Activated T-helper 17 cell treated with anti-CD3 and anti-CD28 coated beads, Interleukin-2, amount 50 U/mL, for 72 hours (primary cell): ENCODE data around the gene SYPL2. TPM values are rescaled to one million over a fixed set of nuclear protein-coding genes. Genes with fewer than 3 reads are reported as not detected.

Experiments used
- ATAC-seq: fragments of 150-1000 bp; cut with Tn5 transposase; replicated peaks from 2 replicates; pipeline ENCODE4 v1.10.0; 2021; ENCODE audit warnings: mild to moderate bottlenecking, moderate library complexity
- H3K27ac Mint-ChIP-seq: one replicate; pipeline ENCODE4 v1.8.0; 2022; ENCODE audit warnings: mixed read lengths
- H3K27me3 Mint-ChIP-seq: one replicate; pipeline ENCODE4 v1.8.0; 2022; ENCODE audit warnings: mixed read lengths
- H3K36me3 Mint-ChIP-seq: one replicate; pipeline ENCODE4 v1.8.0; 2022; ENCODE audit warnings: low read depth, mild to moderate bottlenecking, mixed read lengths
- H3K4me1 Mint-ChIP-seq: one replicate; pipeline ENCODE4 v1.8.0; 2022; ENCODE audit warnings: mixed read lengths
- H3K4me3 Mint-ChIP-seq: one replicate; pipeline ENCODE4 v1.8.0; 2022; ENCODE audit warnings: mild to moderate bottlenecking, mixed read lengths
- H3K9me3 Mint-ChIP-seq: one replicate; pipeline ENCODE4 v1.8.0; 2022; ENCODE audit warnings: mixed read lengths
- total RNA-seq, 2 donors: library from RNA; stranded (reverse); gene quantifications; one replicate each; pipeline ENCODE4 v1.2.3, GENCODE V29; 2022

SYPL2 gene
- total RNA-seq, 2 donors from 2014 or later = not detected

DNA sequence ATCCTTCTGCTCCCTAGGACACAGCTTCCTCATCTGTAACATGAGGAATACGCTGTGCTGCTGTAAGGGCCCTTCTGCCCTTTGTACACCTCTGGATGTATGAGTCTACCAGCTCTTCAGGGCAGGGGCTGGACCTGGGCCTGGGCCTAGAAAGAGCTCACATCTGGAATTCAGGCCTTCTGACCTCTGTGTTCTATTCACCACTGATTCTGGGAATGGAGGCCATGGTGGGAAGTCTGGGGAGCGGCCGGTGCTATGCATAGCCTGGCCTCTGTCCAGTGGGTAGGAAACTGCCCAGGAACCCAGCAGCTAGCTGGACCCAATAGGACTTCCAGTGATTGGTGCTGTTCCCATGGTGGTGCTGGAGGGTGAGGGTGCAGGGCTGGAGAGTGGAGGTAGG is 62.4 kb downstream of the SYPL2 start:
- ATAC-seq = no peak
- Mint-ChIP-seq H3K4me3 (no peak overlapping the region), H3K4me1 (peaks cover 11% of the 10 kb centered on the region), H3K27ac (no peak overlapping the region), H3K36me3 (no peaks in the 10 kb centered on the region), H3K9me3 (no peaks in the 10 kb centered on the region), H3K27me3 (no peaks in the 10 kb centered on the region)

DNA sequence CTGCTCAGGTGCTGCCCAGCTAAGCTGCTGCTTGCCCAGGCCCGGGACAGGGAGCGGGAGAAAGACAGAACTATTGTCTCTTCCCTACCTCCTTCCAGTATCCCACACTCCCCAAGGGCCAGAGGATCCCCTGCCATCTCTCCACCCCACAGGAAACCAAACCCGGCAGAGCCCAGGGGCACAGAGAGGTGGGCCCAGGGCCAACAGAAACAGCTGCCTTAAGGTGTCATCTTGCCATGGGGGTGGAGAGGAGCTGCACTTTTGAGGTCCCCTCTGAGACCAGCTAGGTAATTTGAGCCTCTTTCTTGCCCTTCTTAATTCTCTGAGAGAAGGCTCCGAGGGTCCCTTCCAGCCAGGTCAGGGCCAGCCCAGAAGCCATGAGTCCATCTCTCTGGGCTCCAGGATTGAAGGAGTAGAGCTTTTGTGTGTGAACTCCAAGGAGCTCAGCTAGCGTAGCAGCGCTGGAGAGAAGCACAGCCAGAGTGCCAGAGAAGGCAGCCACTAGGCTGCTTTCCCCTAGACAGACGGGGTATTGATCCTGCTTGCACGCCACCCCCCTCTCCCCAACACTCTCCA is 63.6 kb downstream of the SYPL2 start:
- Mint-ChIP-seq H3K27ac (no peak overlapping the region), H3K9me3 (no peaks in the 10 kb centered on the region), H3K27me3 (no peaks in the 10 kb centered on the region), H3K36me3 (no peaks in the 10 kb centered on the region), H3K4me3 (no peak overlapping the region), H3K4me1 (peaks cover 11% of the 10 kb centered on the region)
- no peak for ATAC-seq

DNA sequence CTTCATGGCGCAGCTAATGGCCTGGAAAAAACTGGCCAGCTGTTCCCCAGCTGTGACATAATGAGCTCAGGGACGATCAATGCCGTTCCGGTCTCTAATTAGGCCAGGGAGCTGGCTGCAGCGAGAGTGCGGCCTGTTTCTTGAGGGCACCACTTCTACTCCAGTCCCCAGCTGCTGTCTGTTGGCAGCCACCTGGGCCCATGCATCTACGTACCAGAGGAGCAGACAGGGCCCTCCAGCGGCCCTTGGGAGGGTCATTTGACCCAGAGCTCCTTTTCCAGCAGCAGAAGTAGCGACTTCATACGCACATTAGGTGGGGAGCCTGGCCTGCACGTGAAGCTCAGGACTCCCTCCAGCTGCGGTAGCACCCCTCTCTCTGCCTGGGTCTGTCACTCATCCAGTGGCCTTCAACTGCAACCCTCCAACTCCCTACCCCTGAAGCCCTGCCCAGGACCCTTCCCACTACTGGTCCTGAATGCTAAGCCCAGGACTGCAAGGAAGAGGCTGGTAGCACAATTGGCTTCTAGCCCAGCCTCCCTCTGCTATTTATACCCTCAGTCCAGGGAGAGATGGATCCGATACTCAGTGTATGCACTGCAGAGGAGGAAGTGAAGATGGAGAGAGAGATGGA is 64.2 kb downstream of the SYPL2 start:
- no peaks in the 10 kb centered on the region for H3K27me3 Mint-ChIP-seq
- H3K4me3 Mint-ChIP-seq = peak overlapping the region; percentile 79
- no peak for ATAC-seq
- no peaks in the 10 kb centered on the region for H3K36me3 Mint-ChIP-seq
- peaks cover 11% of the 10 kb centered on the region for H3K4me1 Mint-ChIP-seq
- H3K9me3 Mint-ChIP-seq = no peaks in the 10 kb centered on the region
- H3K27ac Mint-ChIP-seq = peak overlapping the region; percentile 83

DNA sequence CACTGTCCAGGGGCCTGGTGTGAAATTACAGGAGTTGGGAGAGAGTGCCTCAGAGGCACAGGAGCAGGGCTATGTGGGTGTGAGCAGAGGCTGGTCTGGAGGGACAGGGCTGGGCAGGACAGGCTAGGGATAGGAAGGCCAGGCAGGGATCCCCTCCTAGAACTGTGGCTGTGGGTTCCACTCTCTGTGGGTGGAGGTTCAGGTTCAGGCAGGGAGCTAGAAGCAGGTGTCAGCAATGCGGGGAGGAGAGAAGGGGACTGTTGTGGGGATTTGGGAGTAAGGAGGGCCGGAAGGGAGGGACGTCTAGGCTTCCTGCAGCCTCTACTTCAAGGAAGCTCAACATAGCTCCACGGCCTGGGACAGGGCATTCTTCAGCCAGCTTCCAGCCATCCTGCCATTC is 65.0 kb downstream of the SYPL2 start:
- Mint-ChIP-seq H3K4me3 (peak overlapping the region; percentile 79), H3K36me3 (no peaks in the 10 kb centered on the region)

More for the DNA sequence above, 65.0 kb downstream of the SYPL2 start:
- Mint-ChIP-seq H3K9me3 (no peaks in the 10 kb centered on the region), H3K4me1 (peaks cover 11% of the 10 kb centered on the region), H3K27me3 (no peaks in the 10 kb centered on the region), H3K27ac (peak overlapping the region; percentile 83)
- no peak for ATAC-seq

Other genes with a start within 250 kb of the SYPL2 start
- 1 to 10 TPM in 1 of 2 donors, under 1 TPM in 1; 0.77 to 1.3 TPM for gene CELSR2, start 217.0 kb upstream of the SYPL2 start, total RNA-seq
- 10 to 100 TPM; 17.5 to 20.3 TPM for gene PSRC1, start 183.4 kb upstream of the SYPL2 start, total RNA-seq
- not detected for gene MYBPHL, start 159.5 kb upstream of the SYPL2 start, total RNA-seq
- gene SORT1, start 68.6 kb upstream of the SYPL2 start, total RNA-seq = under 1 TPM; 0.66 to 0.78 TPM
- 100 to 1,000 TPM; 106 to 198 TPM for gene PSMA5, start 40.1 kb upstream of the SYPL2 start, total RNA-seq
- 10 to 100 TPM; 14.5 to 15.3 TPM for gene ATXN7L2, start 17.4 kb downstream of the SYPL2 start, total RNA-seq
- gene CYB561D1, start 27.5 kb downstream of the SYPL2 start, total RNA-seq = 10 to 100 TPM in 1 of 2 donors, 1 to 10 TPM in 1; 7.6 to 19.2 TPM
- gene AMIGO1, start 43.2 kb downstream of the SYPL2 start, total RNA-seq = 1 to 10 TPM; 1.1 to 1.2 TPM
- under 1 TPM in 1 of 2 donors, not detected in 1; 0.45 TPM for gene GPR61, start 73.3 kb downstream of the SYPL2 start, total RNA-seq
- 10 to 100 TPM in 1 of 2 donors, 1 to 10 TPM in 1; 10.0 to 11.6 TPM for gene GNAI3, start 82.1 kb downstream of the SYPL2 start, total RNA-seq
- gene GNAT2, start 153.1 kb downstream of the SYPL2 start, total RNA-seq = under 1 TPM; 0.32 to 0.54 TPM
- gene AMPD2, start 153.3 kb downstream of the SYPL2 start, total RNA-seq = 100 to 1,000 TPM in 1 of 2 donors, 10 to 100 TPM in 1; 97.1 to 135 TPM
- gene GSTM4, start 189.6 kb downstream of the SYPL2 start, total RNA-seq = 10 to 100 TPM; 16.2 to 20.1 TPM
- gene GSTM2, start 201.5 kb downstream of the SYPL2 start, total RNA-seq = 10 to 100 TPM; 18.5 to 27.5 TPM
- 10 to 100 TPM in 1 of 2 donors, not detected in 1; 86.5 TPM for gene GSTM1, start 221.3 kb downstream of the SYPL2 start, total RNA-seq
- gene GSTM5, start 245.7 kb downstream of the SYPL2 start, total RNA-seq = not detected